Activated CD8-positive, alpha-beta memory T cell treated with anti-CD3 and anti-CD28 coated beads, Interleukin-2, amount 50 U/mL, for 4 hours (primary cell): ENCODE data around the gene RCOR3.

Experiments
- DNase-seq: peaks from one replicate; pipeline ENCODE4 v3.0.0-alpha.2; 2020

RCOR3 gene

DNA sequence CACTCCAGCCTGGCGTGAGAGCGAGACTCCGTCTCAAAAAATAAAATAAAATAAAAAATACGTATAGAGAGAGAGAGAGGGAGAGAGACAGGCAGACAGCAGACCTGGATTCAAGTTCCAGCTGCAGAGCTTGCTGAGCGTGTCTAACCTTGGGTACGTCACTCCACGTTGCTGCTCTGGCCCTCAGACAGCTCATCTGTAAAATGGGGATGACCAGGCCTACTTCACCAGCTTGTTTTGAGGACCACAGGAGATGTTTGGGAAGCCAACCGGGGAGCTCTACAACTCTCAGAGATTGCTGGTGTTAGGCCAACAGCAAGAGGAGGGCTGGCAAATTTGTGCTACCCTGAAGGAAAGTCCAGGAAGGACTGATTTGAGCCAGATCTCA, 67.0 kb downstream of the RCOR3 start:
- DNase-seq = no peak

DNA sequence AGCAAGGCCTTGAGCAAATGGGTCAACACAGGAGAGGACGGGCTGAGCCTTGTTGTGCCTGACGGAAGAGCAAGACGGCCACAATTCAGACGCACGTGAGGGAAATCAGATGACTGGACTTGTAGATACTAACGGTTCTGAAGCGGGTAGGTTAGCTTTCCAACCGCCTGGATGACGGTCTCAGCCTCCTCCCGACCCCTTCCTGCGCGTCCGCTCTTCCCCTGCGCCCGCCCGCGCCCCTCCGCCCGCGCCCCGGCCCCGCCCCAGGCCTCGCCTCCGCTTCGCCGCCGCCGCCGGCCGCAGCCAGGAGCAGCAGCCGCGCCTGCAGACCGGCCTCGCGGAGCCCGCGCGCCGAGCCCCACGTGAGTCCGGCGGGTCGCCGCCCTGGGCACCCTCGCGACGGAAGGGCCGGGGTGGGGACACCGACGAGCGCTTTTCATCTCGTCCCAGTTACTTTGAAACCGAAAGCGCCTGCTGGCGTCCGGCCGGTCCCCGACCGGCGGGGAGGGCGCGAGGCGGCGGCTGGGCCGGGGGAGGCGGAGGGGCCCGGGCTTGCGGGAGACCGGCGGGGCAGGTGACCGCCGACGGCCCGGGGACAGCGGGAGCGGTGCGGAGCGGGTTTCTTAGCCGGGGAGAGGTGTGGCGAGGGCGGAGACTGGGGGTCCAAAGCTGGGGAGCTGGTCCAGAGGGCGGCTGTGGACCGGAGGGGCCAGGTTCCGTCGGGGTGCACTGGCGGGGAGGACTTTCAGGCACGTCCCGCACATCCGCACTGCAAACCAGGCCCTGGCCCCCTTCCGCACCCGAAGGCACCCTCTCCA, 67.6 kb downstream of the RCOR3 start, which contains the start of gene TRAF5:
Gene TRAF5 (plus strand): TSS at position 306 of the 818 bp plus-strand sequence. CDS start 26,407 bp downstream, outside the sequence.
- peak; percentile 59 for DNase-seq

DNA sequence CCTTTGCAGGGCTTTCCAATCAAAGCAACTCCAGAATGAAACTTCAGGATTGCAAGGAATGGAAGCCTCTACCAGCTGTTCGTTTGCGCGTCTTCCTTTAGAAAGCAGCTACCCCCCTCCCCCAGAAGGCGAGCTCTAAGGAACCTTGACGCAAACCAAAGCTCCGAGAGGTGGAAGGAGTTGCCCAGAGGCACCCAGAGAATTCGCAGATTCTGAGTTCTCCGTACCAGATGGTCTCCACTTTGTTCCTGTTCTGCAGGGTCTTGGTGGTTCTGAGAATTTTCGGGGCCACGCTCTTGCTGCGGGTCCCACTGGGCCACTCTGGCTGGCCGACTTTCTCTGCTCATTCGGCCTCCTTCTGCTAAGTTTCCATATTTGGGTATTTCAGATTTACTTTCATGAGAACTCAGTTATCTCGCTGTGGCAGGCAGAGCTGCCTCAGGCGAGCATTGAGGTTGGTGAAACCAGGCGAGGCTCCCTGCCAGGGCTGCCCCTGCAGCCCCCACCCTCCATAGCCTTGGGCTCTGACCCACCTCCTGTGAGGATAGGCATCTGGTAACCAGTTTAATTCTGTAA, 68.3 kb downstream of the RCOR3 start:
- DNase-seq = peak; percentile 29

DNA sequence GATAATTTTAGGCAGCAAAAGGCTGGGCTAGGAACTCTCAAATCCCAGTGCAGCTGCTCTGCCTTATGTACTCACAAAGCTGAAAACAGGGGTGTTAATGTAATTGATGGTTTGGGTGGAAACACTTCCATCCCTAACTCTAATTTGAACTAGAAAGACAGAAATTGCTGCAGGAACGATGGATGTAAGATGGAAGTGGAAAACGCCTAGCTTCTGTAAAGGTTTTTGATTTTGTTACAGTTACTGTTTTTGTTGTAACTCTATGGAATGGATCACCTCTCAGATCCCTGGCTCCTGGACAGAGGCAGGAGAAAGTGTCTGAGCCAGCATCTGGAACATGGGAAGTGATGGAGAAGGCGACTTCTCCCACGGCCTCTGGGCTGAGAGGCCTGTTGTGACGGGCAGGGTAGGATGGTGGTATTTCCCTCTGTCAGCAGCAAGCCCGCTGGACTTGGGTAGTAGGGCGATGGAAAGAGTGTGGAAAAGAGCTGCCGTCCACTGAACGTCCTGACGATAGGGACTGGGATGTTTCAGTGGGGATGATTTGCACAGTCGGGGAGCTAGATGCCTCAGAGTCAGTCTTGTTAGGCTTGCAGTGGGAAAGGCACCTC, 69.0 kb downstream of the RCOR3 start:
- no peak for DNase-seq

DNA sequence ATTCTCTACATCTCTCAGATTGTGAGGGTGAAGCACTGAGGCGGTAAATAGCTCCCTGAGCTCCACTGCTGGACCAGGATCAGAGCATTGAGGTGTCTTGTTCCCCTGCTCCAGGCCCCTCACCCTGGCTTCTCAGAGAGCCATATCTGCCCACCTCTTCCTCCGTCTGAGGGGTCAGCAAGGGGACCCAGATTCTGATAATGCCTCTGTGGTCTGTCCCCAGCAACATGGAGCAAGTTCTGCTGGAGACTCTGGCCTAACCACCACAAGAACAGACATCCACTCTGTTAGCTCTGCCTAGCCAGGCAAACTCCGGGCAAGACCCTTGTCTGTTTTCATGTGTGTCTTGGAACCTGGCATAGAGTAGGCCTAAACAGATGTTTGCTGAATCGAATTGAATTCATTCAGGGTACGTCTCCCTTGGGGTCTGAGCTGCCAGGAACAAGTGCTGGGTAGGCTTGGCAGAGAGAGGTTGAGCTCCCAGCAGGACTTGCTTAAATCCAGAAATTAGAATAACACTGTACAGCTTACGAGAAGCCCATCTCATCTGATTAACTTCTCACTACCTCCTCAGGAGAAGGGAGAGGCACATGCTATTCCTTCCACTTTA, 69.8 kb downstream of the RCOR3 start:
- DNase-seq = no peak

DNA sequence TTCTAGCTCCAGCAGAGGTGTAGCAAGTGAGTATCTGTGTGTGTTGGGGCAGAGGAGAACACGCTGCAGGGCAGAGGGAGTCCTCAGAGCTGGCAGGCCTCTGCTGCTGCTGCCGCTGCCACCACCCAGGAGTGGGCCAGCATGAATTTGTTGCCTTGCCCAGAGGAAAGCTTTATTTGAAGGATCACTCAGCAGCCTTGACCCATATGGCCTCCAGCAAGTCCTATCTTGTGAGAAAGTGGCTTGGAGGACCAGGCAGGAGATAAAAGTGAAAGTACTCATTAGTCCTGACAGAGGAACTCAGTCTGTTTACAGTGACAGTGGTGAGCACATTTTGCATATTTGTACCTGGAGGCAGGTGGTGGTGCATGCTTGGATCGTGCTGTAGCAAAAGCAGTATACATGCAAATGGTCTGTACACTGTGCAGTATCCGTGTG, 70.6 kb downstream of the RCOR3 start:
- no peak for DNase-seq

DNA sequence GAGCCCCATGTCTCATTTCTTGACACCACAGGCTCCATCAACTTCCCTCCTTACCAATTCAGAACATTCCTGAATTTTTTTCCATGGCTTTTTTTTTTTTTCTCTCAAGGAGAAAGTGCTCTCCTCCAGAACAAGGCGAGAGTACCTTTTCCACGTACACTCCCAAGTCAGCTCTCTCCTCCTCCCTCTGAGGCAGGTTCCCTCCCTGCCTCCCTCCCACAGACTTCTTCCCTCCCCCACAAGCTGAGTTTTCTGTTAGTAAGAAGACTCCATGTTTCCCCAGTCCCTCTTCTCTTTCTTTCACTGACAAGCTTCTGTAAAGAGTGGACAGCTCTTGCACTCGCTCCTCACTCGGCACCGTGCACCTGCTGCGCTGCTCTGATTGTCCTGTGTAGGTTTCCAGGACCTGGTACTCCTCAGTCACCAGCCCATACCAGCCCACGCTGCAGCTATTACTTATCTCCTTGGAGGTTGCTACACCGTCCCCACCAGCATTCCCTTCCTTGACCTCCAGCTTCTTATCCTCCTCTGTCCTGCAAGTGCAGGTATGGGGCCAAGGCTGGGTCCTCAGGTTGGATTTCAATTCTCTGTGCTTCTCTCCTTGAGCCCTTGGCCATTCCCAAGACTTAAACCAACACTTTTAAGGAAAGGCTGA, 71.2 kb downstream of the RCOR3 start:
- DNase-seq = no peak

DNA sequence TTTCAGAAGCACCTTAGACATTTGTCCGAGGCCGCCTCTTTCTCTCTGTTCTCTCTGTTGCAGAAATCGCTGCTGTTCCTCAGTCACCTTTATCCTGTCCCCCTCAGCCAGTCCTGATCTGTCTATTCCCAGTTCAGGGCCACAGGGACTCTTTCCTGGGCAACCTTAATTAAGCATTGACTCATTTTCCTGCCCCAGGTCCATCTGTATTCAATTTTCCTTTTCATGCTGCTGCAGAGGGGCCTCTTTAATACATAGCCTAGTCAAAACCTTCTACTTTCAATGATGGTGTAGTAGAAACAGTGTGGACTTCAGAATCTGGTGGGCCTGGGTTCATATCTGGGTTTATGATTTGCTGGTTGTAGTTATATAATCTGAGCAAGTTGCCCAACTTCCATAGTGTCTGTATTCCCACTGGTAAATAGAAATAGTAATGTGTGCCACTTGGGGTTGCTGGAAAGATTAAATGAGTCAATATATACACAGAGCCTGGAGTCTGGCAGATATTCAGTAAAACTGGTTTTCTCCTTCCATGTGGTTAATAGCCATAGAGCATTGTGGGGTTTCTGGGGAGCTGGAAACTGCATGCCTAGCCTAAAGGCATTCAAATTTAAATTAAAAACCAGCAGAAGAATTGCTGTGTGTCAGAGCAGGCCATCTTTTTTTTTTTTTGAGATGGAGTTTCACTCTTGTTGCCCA, 72.0 kb downstream of the RCOR3 start:
- no peak for DNase-seq

DNA sequence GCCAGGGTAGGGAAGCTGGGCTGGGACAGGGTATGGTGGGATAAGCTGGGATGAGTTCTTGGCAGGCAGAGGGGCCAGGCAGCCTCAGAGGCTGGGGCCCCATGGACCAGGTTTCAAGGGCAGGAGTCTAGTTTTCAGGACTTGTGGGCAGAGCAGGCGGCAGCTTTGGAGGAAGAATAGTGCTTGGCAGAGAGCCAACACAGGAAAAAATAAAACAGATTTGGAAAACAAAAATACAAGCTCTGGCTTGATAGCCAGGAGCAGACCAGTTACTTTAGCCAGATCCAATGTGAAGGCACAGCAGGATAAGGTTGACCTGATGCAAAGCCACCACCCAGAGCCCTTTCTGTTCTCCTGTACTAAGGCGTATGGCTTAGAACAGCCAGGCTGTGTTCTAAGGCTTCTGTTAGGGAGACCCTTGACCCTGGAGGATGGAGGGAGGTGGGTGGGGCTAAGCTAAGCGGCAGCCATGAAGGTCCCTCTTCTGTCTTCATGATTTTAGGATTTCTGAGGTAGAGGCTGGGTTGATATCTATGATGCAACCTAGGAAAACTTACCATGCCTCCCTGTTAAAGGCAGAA, 73.0 kb downstream of the RCOR3 start:
- no peak for DNase-seq

DNA sequence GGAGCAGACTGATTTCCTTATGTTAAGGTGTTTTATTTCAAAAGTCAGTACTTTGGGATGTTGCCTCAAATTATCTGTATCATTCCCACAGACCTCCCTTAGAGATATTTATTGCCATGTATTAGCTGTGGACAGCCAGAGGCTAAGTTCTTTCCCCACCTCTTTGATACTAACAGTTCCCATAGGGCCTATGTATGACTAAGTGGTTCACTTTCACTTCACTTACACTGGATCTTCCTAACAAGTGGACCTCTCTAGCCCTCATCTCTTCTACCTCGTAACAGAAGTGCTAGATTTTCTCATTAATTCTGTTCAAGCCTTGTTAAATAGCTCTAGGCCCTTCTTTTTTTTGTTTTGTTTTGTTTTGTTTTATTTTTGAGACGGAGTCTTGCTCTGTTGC, 73.7 kb downstream of the RCOR3 start:
- DNase-seq = no peak

DNA sequence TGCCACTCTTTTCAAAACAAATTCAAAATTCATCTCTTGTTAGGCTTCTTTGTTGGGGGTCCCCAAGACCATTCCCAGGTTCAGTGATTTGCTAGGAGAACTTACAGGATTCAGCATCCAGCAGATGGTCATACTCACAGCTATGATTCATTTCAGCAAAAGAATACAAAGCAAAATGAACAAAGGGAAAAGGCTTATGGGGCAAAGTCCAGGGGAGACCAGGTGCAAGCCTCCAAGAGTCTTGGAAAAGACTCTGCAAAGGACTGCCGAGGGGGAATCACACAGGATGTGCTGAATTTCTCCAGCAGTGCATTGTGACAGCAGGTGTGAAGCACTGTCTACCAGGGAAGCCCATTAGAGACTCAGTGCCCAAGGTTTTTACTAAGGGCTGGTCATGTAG, 74.7 kb downstream of the RCOR3 start:
- no peak for DNase-seq

DNA sequence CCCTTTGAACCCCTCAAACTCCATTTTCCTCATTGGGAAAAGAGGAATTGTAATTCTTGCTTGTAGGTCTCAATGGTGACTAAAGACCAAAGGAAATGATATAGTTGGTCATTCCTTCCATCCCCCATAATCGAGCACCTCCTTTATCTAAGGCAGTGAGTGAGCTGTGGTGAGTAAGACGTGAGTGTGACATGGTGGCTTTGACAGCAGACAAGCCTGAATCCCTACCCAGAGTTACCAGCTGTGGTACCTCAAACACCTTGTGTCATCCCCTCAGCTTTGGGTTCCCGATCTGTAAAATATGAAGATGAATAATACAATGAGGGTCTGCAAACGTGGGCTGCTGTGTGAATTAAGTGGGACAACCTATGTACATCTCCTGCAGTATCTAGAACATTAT, 75.8 kb downstream of the RCOR3 start:
- peak; percentile 43 for DNase-seq

DNA sequence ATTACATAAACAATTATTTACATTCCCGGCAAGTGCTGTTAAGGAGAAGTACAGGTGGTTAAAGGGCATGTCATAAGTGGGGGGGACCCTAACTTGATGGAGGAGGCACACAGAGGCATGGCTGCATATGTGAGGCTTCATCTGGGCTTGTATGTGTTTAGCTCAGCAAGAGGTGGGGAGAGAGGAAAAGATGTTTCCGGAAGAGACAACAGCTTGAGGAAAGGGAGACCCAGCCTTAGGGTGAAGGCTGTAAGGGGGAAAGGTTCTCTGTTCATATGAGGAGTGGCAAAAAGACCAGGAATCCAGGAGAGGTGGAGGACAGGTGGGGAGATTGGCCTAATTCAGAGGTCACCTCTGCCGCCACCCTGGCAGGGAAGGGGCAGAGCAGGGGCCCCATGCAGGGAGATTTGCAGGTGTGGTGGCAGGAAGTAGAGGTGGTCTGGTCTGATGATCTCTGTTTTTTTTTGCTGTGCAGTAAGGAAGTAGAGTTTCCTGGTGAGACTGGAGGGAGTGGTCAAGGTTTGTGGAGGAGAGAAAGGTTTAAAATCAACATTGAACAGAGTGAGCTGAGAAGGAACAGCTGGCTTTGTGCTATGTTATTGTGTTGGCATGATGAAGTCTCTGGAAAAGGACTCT, 76.5 kb downstream of the RCOR3 start:
- DNase-seq = no peak

DNA sequence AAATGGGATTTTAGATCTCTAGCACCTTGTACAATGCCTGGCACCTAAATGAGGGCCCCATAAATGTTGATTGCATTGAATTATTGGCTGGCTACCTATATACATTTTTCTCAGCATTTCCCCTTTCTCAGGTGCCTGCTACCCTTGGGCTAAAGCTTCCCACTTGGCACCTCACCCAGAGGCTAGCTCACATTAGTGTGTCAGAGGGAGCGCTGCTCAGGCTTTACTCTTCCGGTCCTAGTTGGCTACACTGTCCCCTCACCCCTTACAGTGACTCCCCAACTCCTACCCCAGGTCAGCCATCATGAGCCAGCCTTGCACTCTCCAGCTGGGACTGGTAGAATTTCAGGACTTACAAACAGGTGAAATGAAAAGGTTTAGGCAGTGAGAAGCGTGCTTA, 77.0 kb downstream of the RCOR3 start:
- no peak for DNase-seq

DNA sequence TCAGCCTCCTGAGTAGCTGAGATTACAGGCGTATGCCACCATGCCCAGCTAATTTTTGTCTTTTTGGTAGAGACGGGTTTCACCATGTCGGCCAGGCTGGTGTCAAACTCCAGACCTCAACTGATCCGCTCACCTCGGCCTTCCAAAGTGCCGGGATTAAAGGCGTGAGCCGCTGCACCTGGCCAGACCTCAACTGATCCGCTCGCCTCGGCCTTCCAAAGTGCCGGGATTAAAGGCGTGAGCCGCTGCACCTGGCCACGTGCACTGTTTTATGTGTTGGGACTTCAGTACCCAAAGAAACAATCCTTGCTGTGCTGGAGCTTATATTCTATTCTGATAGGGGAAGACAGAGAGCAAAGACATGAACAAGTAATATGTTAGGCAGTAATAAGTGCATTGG, 77.6 kb downstream of the RCOR3 start:
- no peak for DNase-seq

DNA sequence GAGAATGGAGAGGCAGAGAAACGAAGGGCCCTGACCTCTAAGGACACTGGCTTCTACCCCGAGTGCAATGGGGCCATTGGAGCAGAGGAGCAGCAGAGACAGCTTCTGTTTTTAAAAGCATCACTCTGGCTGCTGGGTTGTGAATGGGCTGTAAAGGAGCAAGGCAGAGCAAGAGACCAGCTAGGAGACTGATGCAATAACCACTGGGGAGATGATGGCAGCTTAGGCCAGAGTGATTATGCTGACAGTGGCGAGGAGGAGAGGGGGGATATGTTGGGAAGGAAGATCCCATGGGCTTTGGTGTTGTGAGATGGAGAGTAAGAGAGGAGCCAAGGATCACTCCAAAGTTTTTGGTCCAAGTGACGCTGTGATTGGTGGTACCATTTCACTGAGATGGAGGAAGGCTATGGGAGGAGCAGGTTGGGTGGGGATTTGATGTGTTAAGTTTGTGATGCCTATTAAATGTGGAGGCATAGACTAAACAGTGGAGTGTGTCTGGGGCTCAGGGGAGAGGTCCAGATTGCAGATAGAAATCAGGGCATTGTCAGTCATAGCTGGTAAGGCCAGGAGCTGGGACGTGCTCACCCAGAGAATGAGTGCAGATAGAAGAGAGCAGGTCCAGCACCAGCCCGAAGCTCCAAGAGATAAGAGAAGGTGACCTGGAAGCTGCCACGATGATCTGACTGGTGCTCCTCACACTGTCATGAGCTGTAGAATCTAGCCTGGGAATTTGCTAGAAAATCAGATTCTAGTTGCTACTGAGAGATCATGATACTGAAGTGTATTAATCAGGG, 78.5 kb downstream of the RCOR3 start:
- DNase-seq = no peak

DNA sequence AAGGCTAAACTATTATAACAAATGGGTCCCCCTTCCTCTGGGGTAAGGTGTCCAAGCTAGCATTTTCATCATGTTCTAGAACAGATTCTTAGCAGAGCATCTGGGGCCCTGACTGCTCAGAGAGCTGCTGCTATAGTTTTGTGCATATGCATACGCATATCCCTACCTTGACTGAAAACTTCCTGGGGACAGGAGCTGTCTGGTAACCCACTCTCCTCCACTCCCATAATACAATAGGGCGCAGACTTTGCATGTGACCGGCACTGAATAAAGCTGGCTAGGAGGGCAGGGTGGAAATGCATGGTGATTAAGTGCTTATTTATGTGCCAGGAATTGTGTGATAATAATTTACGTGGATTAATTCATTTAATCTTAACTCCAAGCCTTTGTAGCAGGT, 79.1 kb downstream of the RCOR3 start:
- no peak for DNase-seq

DNA sequence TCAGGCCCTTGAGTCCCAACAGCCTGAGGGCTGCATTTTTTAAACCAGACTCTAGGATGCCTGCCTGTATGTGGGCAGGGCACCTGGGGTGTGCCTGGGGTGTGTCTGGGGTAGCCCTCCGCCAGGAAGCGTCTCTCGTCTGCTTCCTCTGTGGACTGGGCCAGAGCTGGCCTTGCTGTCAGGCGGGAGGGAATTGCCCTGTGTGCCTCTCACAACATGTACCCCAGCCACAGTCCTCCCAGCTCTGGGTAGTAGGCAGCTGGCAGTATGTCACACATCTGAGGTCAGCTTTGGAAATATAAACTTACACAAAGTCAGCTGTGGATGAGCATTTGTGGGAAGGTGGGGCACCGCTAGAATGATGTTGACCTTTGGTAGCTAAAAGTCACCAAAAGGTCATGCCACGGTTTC, 80.5 kb downstream of the RCOR3 start:
- no peak for DNase-seq

DNA sequence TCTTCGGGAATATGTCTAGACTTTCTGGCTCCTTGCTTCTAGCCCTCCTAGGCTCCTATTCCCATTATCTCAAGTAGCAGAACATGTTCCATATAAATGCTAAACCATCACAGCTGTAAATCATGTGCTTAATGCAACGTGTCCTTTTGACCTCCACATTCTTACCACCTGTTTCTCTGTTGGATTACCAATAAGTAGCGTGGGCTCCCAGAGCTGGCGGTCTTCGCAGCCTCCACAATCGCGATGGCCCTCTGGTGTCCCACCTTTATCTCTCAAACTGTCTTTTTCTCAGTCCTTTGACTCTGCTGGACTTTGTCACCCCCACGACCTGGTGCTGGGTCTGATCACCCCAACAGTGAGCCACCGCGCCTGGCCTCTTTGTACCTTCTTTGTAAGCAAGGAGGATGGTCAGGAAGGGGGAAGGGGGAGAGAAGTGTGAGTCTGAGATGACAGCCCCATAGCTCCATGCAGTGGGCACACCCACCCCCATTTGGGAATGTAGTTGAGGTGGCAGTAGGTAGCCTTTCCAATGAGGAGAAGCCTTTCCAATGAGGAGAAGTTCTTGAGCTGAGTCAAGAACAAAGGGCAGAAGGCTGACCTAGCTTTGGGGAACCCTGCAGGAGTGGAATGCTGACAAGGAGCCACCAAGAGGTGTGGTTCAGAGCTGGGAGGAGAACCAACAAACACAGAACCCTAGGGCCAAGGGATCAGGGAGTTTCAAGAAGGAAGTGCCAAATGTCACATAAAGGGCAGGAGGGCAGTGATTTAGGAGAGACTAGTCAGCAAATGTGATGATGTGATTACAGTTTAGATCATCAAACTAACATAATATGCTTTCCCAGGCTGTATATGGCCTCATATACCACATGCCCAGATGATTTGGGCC, 81.7 kb downstream of the RCOR3 start:
- DNase-seq = no peak

DNA sequence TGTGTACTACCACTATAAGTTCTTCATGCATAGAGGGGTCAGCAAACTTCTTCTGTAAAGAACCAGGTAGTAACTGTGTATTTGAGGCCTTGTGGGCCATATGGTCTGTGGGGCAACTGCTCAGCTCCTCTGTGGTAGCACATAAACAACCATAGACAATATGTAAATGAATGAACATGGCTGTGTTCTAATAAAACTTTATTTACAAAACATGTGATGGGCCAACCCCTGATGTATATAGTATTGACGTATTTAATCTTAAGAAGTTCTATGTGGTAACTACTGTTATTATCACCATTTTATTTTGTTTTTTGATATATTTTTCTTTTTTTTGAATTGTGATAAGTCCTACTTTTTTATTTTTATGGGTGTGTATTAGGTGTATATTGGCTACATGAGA, 82.8 kb downstream of the RCOR3 start:
- no peak for DNase-seq
